Endodermal cell (in vitro differentiated cells): Measurements from ENCODE around the gene IL7R. TPM values are rescaled to one million over a fixed set of nuclear protein-coding genes. Genes with fewer than 3 reads are reported as not detected.

Source experiments
- DNase-seq: peaks from one replicate; pipeline ENCODE4 v3.0.0-alpha.2; 2017
- H3K27ac ChIP-seq: 2 replicates; pipeline ENCODE4 v1.5.1; 2013; ENCODE audit warnings: mild to moderate bottlenecking, low read depth, low read length, moderate library complexity
- H3K27me3 ChIP-seq: 2 replicates; pipeline ENCODE4 v1.6.1; 2013; ENCODE audit warnings: mild to moderate bottlenecking, low read length, moderate library complexity; ENCODE audit not compliant: insufficient read depth, control insufficient read depth, poor library complexity, severe bottlenecking
- H3K36me3 ChIP-seq: 2 replicates; pipeline ENCODE4 v1.7.0; 2013; ENCODE audit warnings: mild to moderate bottlenecking, low read length, moderate library complexity; ENCODE audit not compliant: control insufficient read depth, insufficient read depth
- H3K4me1 ChIP-seq: one replicate; pipeline ENCODE4 v1.7.0; 2013; ENCODE audit warnings: low read length; ENCODE audit not compliant: control insufficient read depth, insufficient read depth
- H3K4me3 ChIP-seq: 2 replicates; pipeline ENCODE4 v1.5.1; 2013; ENCODE audit warnings: mild to moderate bottlenecking, low read length, moderate library complexity
- H3K9ac ChIP-seq: 2 replicates; pipeline ENCODE4 v1.6.1; 2013; ENCODE audit warnings: mild to moderate bottlenecking, low read length, moderate library complexity; ENCODE audit not compliant: poor library complexity, severe bottlenecking; ENCODE audit errors: extremely low read depth
- H3K9me3 ChIP-seq: 2 replicates; pipeline ENCODE4 v1.6.1; 2013; ENCODE audit warnings: mild to moderate bottlenecking, low read length, moderate library complexity; ENCODE audit not compliant: control insufficient read depth
- H3K27ac Mint-ChIP-seq: 2 replicates; pipeline ENCODE4 v1.8.0; 2020; ENCODE audit warnings: mixed read lengths
- H3K27me3 Mint-ChIP-seq: 2 replicates; pipeline ENCODE4 v1.8.0; 2021; ENCODE audit warnings: mild to moderate bottlenecking, mixed read lengths; ENCODE audit not compliant: insufficient read depth
- H3K36me3 Mint-ChIP-seq: 2 replicates; pipeline ENCODE4 v1.8.0; 2020; ENCODE audit warnings: low read depth, mixed read lengths
- H3K4me1 Mint-ChIP-seq: 2 replicates; pipeline ENCODE4 v1.8.0; 2020; ENCODE audit warnings: mixed read lengths
- H3K4me3 Mint-ChIP-seq: 2 replicates; pipeline ENCODE4 v1.8.0; 2020; ENCODE audit warnings: mild to moderate bottlenecking, moderate library complexity, mixed read lengths
- H3K9me3 Mint-ChIP-seq: 2 replicates; pipeline ENCODE4 v1.8.0; 2020; ENCODE audit warnings: mild to moderate bottlenecking, mixed read lengths
- CTCF ChIP-seq: fragments of 200-600 bp; sonication (generic); conservative IDR thresholded peaks from 2 replicates; pipeline ENCODE4 v1.5.0; 2021; ENCODE audit warnings: antibody characterized with exemption, mild to moderate bottlenecking
- WGBS, 2 experiments: methylation state at CpG; one replicate each; pipeline versions ENCODE4 v1.1.5 to v1.1.7; 2013; ENCODE audit warnings: missing lambda C conversion rate in 2 of 2, mixed read lengths in 1 of 2; ENCODE audit not compliant: insufficient coverage in 1 of 2, insufficient read length in 1 of 2; 5-methylcytosine and 5-hydroxymethylcytosine counted together
- total RNA-seq, 2 donors: library from RNA; stranded (reverse); fragmentation: NEBNext Ultra II Directional in 1 of 2; extraction: Animal tissue kit (Norgen Biotek cat#: 25700) in 1 of 2; gene quantifications; 2 replicates in 1 of 2; 3 replicates in 1 of 2; pipeline ENCODE4 v1.2.1, GENCODE V29; 2021

IL7R gene
- total RNA-seq, 2 donors from 2014 or later: 0.69 to 0.79 TPM

- H3K9me3 Mint-ChIP-seq: peaks cover 54% of the 10 kb centered on the region
Measured at GRCh38 chr5:35847491-35847890, 9.2 kb upstream of the IL7R start.

GRCh38 chr5:35847961-35848360, 8.7 kb upstream of the IL7R start:
- Mint-ChIP-seq H3K4me1 (peaks cover 6% of the 10 kb centered on the region), H3K9me3 (peaks cover 50% of the 10 kb centered on the region), H3K36me3 (peaks cover 3% of the 10 kb centered on the region), H3K27me3 (no peaks in the 10 kb centered on the region), H3K27ac (no peak overlapping the region), H3K4me3 (no peak overlapping the region)
- no peak overlapping the region for H3K27ac ChIP-seq
- H3K4me3 ChIP-seq: no peak overlapping the region
- peaks cover 64% of the 10 kb centered on the region for H3K9me3 ChIP-seq
- H3K4me1 ChIP-seq: peaks cover 3% of the 10 kb centered on the region
- no peak for TF ChIP-seq CTCF
- H3K27me3 ChIP-seq: no peaks in the 10 kb centered on the region
- no peak for DNase-seq
- no peaks in the 10 kb centered on the region for H3K36me3 ChIP-seq
- WGBS, 2 experiments: 91 to 96% methylated on average over 3 of the region's 3 CpGs
- H3K9ac ChIP-seq: no peak overlapping the region

More at GRCh38 chr5:35847491-35847890, 9.2 kb upstream of the IL7R start:
- Mint-ChIP-seq H3K27me3 (no peaks in the 10 kb centered on the region), H3K4me3 (no peak overlapping the region), H3K27ac (no peak overlapping the region), H3K36me3 (peaks cover 3% of the 10 kb centered on the region), H3K4me1 (peaks cover 4% of the 10 kb centered on the region)
- no peak for DNase-seq
- Histone ChIP-seq H3K27me3 (no peaks in the 10 kb centered on the region), H3K4me3 (no peak overlapping the region), H3K36me3 (no peaks in the 10 kb centered on the region), H3K9ac (no peak overlapping the region), H3K9me3 (peaks cover 67% of the 10 kb centered on the region), H3K4me1 (no peaks in the 10 kb centered on the region), H3K27ac (no peak overlapping the region)
- no peak for TF ChIP-seq CTCF

- Mint-ChIP-seq H3K27me3 (no peaks in the 10 kb centered on the region), H3K27ac (no peak overlapping the region), H3K36me3 (no peaks in the 10 kb centered on the region), H3K4me3 (no peak overlapping the region), H3K4me1 (peaks cover 23% of the 10 kb centered on the region), H3K9me3 (peaks cover 35% of the 10 kb centered on the region)
- H3K4me3 ChIP-seq: no peak overlapping the region
- peaks cover 45% of the 10 kb centered on the region for H3K9me3 ChIP-seq
- peaks cover 10% of the 10 kb centered on the region for H3K4me1 ChIP-seq
- H3K27me3 ChIP-seq: no peaks in the 10 kb centered on the region
- 92 to 94% methylated on average over 5 to 6 of the region's 6 CpGs for WGBS, 2 experiments
- no peak for TF ChIP-seq CTCF
- no peak overlapping the region for H3K27ac ChIP-seq
- no peaks in the 10 kb centered on the region for H3K36me3 ChIP-seq
- no peak for DNase-seq
- no peak overlapping the region for H3K9ac ChIP-seq
Measured at GRCh38 chr5:35849860-35850259, 6.8 kb upstream of the IL7R start.
